HCT116 (cell line): ENCODE results near the gene PHF8. TPM values are rescaled to one million over a fixed set of nuclear protein-coding genes. Genes with fewer than 3 reads are reported as not detected.

Source experiments
- ATAC-seq: fragments of 200-7000 bp; cut with Tn5 transposase; 2 replicates; pipeline ENCODE4 v1.9.1; 2020; ENCODE audit warnings: mild to moderate bottlenecking, moderate library complexity
- BruUV-seq: library from RNA; stranded (reverse); fragments of 400-500 nt; replicated peaks from 2 replicates; lab custom pipeline; 2021; lab: Mats Ljungman, UMichigan
- CTCF ChIA-PET: fragments of 300-600 bp; sonication (Branson Sonifier 250); formaldehyde crosslinking; loops from one replicate; lab custom pipeline; 2021; ENCODE audit warnings: antibody characterized with exemption; lab: Charles Lee
- POLR2A ChIA-PET: fragments of 300-600, 350-600 bp; sonication (Branson Sonifier 250); formaldehyde crosslinking; loops from one replicate; lab custom pipeline; 2021; ENCODE audit warnings: antibody characterized with exemption; lab: Charles Lee
- RAD21 ChIA-PET, 2 experiments: fragments of 300-600 bp; sonication (Branson Sonifier 250); formaldehyde crosslinking; loops; one replicate each; lab custom pipeline; 2023; ENCODE audit warnings: low total read pairs in 2 of 2; ENCODE audit not compliant: uncharacterized antibody in 2 of 2, unreplicated experiment in 2 of 2, low non-redundant PET in 1 of 2; lab: Charles Lee
- DNase-seq: peaks from one replicate; pipeline ENCODE4 v3.0.0-alpha.2; 2010; ENCODE audit warnings: low read depth, low spot score
- H2AFZ ChIP-seq: fragments of 200-600 bp; shearing (Covaris generic), sonication (generic); 2 replicates; pipeline ENCODE4 v1.6.1; 2017; ENCODE audit warnings: low read depth, mixed run types, mixed read lengths, antibody characterized with exemption, low read length; ENCODE audit not compliant: poor library complexity, severe bottlenecking
- H3K27ac ChIP-seq: 2 replicates; pipeline ENCODE4 v1.5.1; 2012; ENCODE audit warnings: low read depth, low read length
- H3K27me3 ChIP-seq: fragments of 200-600 bp; sonication (generic); 2 replicates; pipeline ENCODE4 v1.6.1; 2016; ENCODE audit warnings: mixed run types, low read length, mixed read lengths; ENCODE audit not compliant: insufficient read depth
- H3K36me3 ChIP-seq, 2 experiments: fragments of 200-500 bp in 1 of 2; fragments of 200-600 bp in 1 of 2; sonication (Bioruptor generic) in 1 of 2; sonication (generic) in 1 of 2; 2 replicates each; pipeline versions ENCODE4 v1.5.1 to v1.6.1; 2014 to 2016; ENCODE audit warnings: low read length in 2 of 2, inconsistent platforms in 1 of 2, mixed read lengths in 1 of 2, mixed run types in 1 of 2; ENCODE audit not compliant: insufficient read depth in 2 of 2, control insufficient read depth in 1 of 2
- H3K4me1 ChIP-seq, 2 experiments: fragments of 200-600 bp in 1 of 2; sonication (generic) in 1 of 2; 2 replicates each; pipeline versions ENCODE4 v1.5.1 to v1.6.1; 2012 to 2017; ENCODE audit warnings: low read length in 2 of 2, inconsistent platforms in 1 of 2, mild to moderate bottlenecking in 1 of 2, mixed read lengths in 1 of 2, mixed run types in 1 of 2, moderate library complexity in 1 of 2; ENCODE audit not compliant: insufficient read depth in 2 of 2, control insufficient read depth in 1 of 2
- H3K4me2 ChIP-seq: fragments of 200-600 bp; sonication (generic); 2 replicates; pipeline ENCODE4 v1.6.1; 2017; ENCODE audit warnings: mixed run types, low read length, mixed read lengths
- H3K4me3 ChIP-seq, 2 experiments: fragments of 200-600 bp in 1 of 2; sonication (generic) in 1 of 2; replicated peaks in 1 of 2; 2 replicates each; pipeline ENCODE4 v1.5.1; 2011 to 2016; ENCODE audit warnings: low read length in 2 of 2, control low read depth in 1 of 2, low read depth in 1 of 2, mild to moderate bottlenecking in 1 of 2, mixed read lengths in 1 of 2, mixed run types in 1 of 2
- H3K79me2 ChIP-seq: fragments of 200-600 bp; sonication (generic); 2 replicates; pipeline ENCODE4 v1.6.1; 2017; ENCODE audit warnings: mild to moderate bottlenecking, mixed run types, low read length, moderate library complexity, mixed read lengths; ENCODE audit not compliant: insufficient read depth
- H3K9ac ChIP-seq: fragments of 200-600 bp; sonication (generic); 2 replicates; pipeline ENCODE4 v1.6.1; 2016; ENCODE audit warnings: low read length, mixed read lengths
- H3K9me2 ChIP-seq: fragments of 200-600 bp; sonication (generic), shearing (Covaris generic); 2 replicates; pipeline ENCODE4 v1.6.1; 2017; ENCODE audit warnings: mixed run types, mild to moderate bottlenecking, moderate library complexity; ENCODE audit not compliant: insufficient read depth
- H3K9me3 ChIP-seq, 2 experiments: fragments of 200-500 bp in 1 of 2; fragments of 200-600 bp in 1 of 2; sonication (Bioruptor generic) in 1 of 2; sonication (generic) in 1 of 2; 2 replicates each; pipeline ENCODE4 v1.6.1; 2014 to 2017; ENCODE audit warnings: low read length in 2 of 2, mixed read lengths in 2 of 2, inconsistent platforms in 1 of 2, low read depth in 1 of 2, mild to moderate bottlenecking in 1 of 2, mixed run types in 1 of 2, moderate library complexity in 1 of 2; ENCODE audit not compliant: control insufficient read depth in 1 of 2, insufficient read depth in 1 of 2
- H4K20me1 ChIP-seq: fragments of 200-600 bp; sonication (generic), shearing (Covaris generic); 2 replicates; pipeline ENCODE4 v1.6.1; 2017; ENCODE audit warnings: mixed run types, mild to moderate bottlenecking, moderate library complexity; ENCODE audit not compliant: insufficient read depth
- CBX3 ChIP-seq: IDR thresholded peaks from 2 replicates; pipeline ENCODE4 v1.6.1; 2012; ENCODE audit warnings: low read depth
- CEBPB ChIP-seq: IDR thresholded peaks from 2 replicates; pipeline ENCODE4 v1.6.1; 2012; ENCODE audit warnings: low read depth
- EGR1 ChIP-seq: IDR thresholded peaks from 2 replicates; pipeline ENCODE4 v1.6.1; 2012; ENCODE audit warnings: low read depth
- EZH2phosphoT487 ChIP-seq: fragments of 200-600 bp; IDR thresholded peaks from 2 replicates; pipeline ENCODE4 v1.6.1; 2018; ENCODE audit warnings: antibody characterized with exemption, borderline replicate concordance
- FOSL1 ChIP-seq: IDR thresholded peaks from 2 replicates; pipeline ENCODE4 v1.6.1; 2012; ENCODE audit warnings: low read depth
- JUND ChIP-seq: IDR thresholded peaks from 2 replicates; pipeline ENCODE4 v1.6.1; 2012
- POLR2A ChIP-seq: IDR thresholded peaks from 2 replicates; pipeline ENCODE4 v1.7.0; 2011; ENCODE audit warnings: borderline replicate concordance; ENCODE audit not compliant: insufficient read depth, insufficient read length; ENCODE audit errors: extremely low read depth
- RAD21 ChIP-seq: IDR thresholded peaks from 2 replicates; pipeline ENCODE4 v1.6.1; 2012; ENCODE audit warnings: low read depth, mild to moderate bottlenecking
- SIN3A ChIP-seq: IDR thresholded peaks from 2 replicates; pipeline ENCODE4 v1.6.1; 2012; ENCODE audit warnings: low read depth
- SP1 ChIP-seq: IDR thresholded peaks from 2 replicates; pipeline ENCODE4 v1.6.1; 2012; ENCODE audit warnings: low read depth
- SRF ChIP-seq: IDR thresholded peaks from 2 replicates; pipeline ENCODE4 v1.6.1; 2012; ENCODE audit warnings: low read depth
- TCF7L2 ChIP-seq: IDR thresholded peaks from 2 replicates; pipeline ENCODE4 v1.7.0; 2011; ENCODE audit warnings: borderline replicate concordance, inconsistent platforms; ENCODE audit not compliant: insufficient read depth, insufficient read length; ENCODE audit errors: extremely low read depth
- YY1 ChIP-seq: IDR thresholded peaks from 2 replicates; pipeline ENCODE4 v1.6.1; 2011; ENCODE audit warnings: low read length, low read depth, moderate library complexity, mild to moderate bottlenecking; ENCODE audit not compliant: insufficient replicate concordance; ENCODE audit errors: extremely low read depth
- ZFX ChIP-seq: fragments of 450-650 bp; IDR thresholded peaks from 2 replicates; pipeline ENCODE4 v1.6.1; 2017
- intact Hi-C: fragments of 100-400 bp; cut with micrococcal nuclease; formaldehyde crosslinking; loops from 2 replicates; pipeline ENCODE4 v1.10.0; 2022
- total RNA-seq: library from RNA; stranded (reverse); gene quantifications from one replicate; pipeline ENCODE4 v1.2.1, GENCODE V29; 2021; ENCODE audit not compliant: unreplicated experiment
- TF ChIP-seq, protein P1 (sequence below): IDR thresholded peaks from 2 replicates; pipeline ENCODE4 v1.6.1; 2012; ENCODE audit warnings: low read depth
- TF ChIP-seq, protein P2 (sequence below), 3 experiments: fragments of 200-600 bp in 1 of 3; sonication (generic) in 1 of 3; IDR thresholded peaks in 2 of 3; conservative IDR thresholded peaks in 1 of 3; 2 replicates each; pipeline ENCODE4 v1.5.1; 2012 to 2017; ENCODE audit warnings: low read depth in 2 of 3, low read length in 2 of 3, antibody characterized with exemption in 1 of 3, borderline replicate concordance in 1 of 3, control low read depth in 1 of 3, mild to moderate bottlenecking in 1 of 3, mixed read lengths in 1 of 3, mixed run types in 1 of 3, moderate library complexity in 1 of 3; ENCODE audit not compliant: insufficient read depth in 1 of 3

The PHF8 gene
- total RNA-seq, 1 experiment from 2014 or later = 28.0 TPM

DNA sequence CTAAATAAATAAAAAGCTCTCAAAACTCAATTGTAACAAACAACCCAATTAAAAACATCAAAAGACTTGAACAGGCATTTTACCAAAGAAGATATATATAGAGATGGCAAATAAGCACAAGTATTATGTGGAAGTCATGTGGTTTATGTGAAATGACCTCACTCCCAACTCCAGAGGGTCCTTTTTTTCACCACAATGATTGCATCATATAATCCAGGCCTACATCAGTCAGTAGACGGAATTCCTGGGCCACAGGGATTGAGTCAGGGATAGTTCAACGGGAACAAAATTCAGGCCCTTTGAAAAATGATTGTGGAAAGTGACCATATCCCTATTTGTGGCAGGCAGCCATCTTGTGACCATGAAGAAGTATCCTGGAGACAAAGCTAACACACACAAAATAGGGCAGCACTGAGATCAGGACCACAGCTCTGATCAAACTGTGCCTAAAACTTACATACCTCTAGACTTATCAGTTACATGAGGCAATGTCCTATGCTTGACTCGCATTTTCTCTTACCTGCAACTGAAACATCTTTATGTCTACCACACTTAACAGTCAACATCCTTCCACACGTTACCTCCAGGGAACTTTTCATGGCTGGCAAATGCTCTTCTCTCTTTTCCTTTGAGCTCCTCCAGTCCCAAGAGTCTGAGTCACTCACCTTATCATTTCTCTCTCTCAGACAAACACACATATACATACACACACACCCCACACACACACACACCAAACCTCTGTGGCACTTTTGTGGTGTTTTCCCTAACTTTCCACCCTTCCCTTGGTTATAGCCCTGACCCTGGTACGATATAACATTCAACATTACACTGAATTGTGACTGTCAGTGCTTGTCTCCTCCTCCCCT is 113.5 kb downstream of the PHF8 start (continued):
- TF ChIP-seq TCF7L2 (no peak), SRF (no peak), CEBPB (no peak), JUND (no peak)
- TF ChIP-seq, protein P1, sequence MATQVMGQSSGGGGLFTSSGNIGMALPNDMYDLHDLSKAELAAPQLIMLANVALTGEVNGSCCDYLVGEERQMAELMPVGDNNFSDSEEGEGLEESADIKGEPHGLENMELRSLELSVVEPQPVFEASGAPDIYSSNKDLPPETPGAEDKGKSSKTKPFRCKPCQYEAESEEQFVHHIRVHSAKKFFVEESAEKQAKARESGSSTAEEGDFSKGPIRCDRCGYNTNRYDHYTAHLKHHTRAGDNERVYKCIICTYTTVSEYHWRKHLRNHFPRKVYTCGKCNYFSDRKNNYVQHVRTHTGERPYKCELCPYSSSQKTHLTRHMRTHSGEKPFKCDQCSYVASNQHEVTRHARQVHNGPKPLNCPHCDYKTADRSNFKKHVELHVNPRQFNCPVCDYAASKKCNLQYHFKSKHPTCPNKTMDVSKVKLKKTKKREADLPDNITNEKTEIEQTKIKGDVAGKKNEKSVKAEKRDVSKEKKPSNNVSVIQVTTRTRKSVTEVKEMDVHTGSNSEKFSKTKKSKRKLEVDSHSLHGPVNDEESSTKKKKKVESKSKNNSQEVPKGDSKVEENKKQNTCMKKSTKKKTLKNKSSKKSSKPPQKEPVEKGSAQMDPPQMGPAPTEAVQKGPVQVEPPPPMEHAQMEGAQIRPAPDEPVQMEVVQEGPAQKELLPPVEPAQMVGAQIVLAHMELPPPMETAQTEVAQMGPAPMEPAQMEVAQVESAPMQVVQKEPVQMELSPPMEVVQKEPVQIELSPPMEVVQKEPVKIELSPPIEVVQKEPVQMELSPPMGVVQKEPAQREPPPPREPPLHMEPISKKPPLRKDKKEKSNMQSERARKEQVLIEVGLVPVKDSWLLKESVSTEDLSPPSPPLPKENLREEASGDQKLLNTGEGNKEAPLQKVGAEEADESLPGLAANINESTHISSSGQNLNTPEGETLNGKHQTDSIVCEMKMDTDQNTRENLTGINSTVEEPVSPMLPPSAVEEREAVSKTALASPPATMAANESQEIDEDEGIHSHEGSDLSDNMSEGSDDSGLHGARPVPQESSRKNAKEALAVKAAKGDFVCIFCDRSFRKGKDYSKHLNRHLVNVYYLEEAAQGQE = no peak

DNA sequence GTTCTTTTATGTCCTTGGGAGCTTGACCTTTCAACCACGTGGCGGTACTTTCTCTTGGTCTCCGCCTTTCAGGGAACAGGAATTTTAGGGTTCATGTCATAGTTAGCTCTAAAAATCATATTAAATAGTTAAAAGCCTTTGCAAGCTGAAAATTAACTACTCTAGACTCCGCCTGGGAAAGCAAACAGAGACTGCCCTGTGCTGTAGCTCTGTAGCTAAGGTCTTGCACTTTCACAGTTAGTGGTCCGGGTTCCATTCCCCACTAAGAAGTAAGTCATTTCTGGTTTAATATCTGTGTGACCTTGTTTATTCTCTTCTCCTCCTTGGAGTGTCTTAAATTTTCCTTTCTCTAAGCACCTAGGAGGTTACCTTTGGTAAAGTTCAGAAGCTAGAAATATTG is 118.2 kb downstream of the PHF8 start:
- Histone ChIP-seq H3K9me2 (no peaks in the 10 kb centered on the region), H2AFZ (no peak overlapping the region), H3K9ac (no peak overlapping the region), H3K4me3 (no peak overlapping the region), H3K79me2 (no peaks in the 10 kb centered on the region), H3K27ac (no peak overlapping the region), H3K4me2 (no peak overlapping the region), H4K20me1 (no peaks in the 10 kb centered on the region), H3K27me3 (no peaks in the 10 kb centered on the region), H3K4me1 (no peaks in the 10 kb centered on the region), H3K9me3 (no peaks in the 10 kb centered on the region), H3K36me3 (no peaks in the 10 kb centered on the region)
- BruUV-seq = no TSS peak
- no peak for ATAC-seq
- ChIA-PET CTCF (no interaction called here), POLR2A (no interaction called here), RAD21 (no interaction called here)
- intact Hi-C loops = no loop called here
- DNase-seq = no peak
- no peak for TF ChIP-seq SP1
- TF ChIP-seq POLR2A = no peak
- TF ChIP-seq ZFX = no peak
- no peak for TF ChIP-seq YY1
- no peak for TF ChIP-seq RAD21
- no peak for TF ChIP-seq JUND
- no peak for TF ChIP-seq EGR1
- TF ChIP-seq, protein P2, sequence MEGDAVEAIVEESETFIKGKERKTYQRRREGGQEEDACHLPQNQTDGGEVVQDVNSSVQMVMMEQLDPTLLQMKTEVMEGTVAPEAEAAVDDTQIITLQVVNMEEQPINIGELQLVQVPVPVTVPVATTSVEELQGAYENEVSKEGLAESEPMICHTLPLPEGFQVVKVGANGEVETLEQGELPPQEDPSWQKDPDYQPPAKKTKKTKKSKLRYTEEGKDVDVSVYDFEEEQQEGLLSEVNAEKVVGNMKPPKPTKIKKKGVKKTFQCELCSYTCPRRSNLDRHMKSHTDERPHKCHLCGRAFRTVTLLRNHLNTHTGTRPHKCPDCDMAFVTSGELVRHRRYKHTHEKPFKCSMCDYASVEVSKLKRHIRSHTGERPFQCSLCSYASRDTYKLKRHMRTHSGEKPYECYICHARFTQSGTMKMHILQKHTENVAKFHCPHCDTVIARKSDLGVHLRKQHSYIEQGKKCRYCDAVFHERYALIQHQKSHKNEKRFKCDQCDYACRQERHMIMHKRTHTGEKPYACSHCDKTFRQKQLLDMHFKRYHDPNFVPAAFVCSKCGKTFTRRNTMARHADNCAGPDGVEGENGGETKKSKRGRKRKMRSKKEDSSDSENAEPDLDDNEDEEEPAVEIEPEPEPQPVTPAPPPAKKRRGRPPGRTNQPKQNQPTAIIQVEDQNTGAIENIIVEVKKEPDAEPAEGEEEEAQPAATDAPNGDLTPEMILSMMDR (IDR thresholded peaks at IDR 0.05 in 2 of 3, conservative IDR thresholded peaks at IDR 0.05 in 1 of 3; ENCODE audit: borderline replicate concordance in 1 of 3, insufficient read depth in 1 of 3, low read depth in 2 of 3, low read length in 2 of 3) = no peak
- TF ChIP-seq EZH2phosphoT487 = no peak
- TF ChIP-seq SRF = no peak
- TF ChIP-seq, protein P1 = no peak
- no peak for TF ChIP-seq CBX3
- TF ChIP-seq FOSL1 = no peak
- TF ChIP-seq TCF7L2 = no peak
- TF ChIP-seq SIN3A = no peak
